HPDE6-E6E7 (cell line): ENCODE data around the gene RNF182.
A peak's percentile ranks its signal among the peaks of the same experiment; 100 is the strongest.
"Not testable (repeated sequence)": the region's sequence is repeated elsewhere in the genome, so short reads cannot be mapped to it uniquely, and the experiment has no call there.

Experiments used
- DNase-seq: peaks from one replicate; pipeline ENCODE4 v3.0.0; 2011; ENCODE audit warnings: missing footprints; ENCODE audit errors: extremely low spot score

The RNF182 gene

DNA sequence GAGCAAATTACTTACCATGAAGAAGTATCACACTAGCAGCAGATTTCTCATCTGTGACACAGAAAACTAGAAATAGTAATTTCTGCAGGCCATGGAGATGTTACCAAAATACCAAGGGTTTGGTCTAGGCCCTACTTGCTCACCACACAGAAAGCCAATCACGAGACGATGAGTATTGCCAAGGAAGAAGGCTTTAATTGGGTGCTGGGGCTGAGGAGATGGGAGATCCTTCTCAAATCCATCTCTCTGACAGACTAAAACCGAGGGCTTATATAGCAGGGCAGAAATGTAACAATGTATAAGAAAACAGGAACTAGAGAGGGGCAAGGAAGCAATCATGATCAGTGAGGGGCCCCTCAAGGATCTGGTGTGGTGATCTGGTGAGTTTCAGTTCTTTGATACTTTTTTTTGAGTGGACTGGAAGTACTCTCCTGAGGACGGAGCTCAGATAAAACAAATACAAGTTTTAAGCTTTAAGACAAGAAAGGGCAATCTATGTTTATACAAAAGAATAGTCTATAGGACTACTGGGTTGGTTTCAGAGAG lies 40.9 kb downstream of the RNF182 start:
- DNase-seq, result no peak

DNA sequence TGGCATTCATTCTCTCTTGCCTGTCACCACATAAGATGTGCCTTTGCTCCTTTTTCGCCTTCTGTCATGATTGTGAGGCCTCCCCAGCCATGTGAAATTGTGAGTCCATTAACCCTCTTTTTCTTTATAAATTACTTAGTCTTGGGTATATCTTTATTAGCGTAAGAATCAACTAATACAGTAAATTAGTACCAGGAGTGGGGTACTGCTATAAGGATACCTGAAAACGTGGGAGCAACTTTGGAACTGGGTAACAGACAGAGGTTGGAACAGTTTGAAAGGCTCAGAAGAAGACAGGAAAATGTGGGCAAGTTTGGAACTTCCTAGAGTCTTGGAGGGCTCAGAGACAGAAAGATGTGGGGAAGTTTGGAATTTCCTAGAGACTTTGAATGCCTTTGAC lies 46.6 kb downstream of the RNF182 start:
- no peak for DNase-seq

DNA sequence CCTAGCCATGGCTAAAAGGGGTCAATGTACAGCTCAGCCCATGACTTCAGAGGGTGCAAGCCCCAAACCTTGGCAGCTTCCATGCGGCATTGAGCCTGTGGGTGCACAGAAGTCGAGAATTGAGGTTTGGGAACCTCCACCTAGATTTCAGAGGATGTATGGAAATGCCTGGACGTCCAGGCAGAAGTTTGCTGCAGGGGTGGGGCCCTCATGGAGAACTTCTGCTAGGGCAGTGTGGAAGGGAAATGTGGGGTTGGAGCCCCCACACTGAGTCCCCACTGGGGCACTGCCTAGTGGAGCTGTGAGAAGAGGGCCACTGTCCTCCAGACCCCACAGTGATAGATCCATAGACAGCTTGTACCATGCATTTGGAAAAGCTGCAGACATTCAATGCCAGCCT lies 47.9 kb downstream of the RNF182 start:
- not testable (repeated sequence) for DNase-seq

DNA sequence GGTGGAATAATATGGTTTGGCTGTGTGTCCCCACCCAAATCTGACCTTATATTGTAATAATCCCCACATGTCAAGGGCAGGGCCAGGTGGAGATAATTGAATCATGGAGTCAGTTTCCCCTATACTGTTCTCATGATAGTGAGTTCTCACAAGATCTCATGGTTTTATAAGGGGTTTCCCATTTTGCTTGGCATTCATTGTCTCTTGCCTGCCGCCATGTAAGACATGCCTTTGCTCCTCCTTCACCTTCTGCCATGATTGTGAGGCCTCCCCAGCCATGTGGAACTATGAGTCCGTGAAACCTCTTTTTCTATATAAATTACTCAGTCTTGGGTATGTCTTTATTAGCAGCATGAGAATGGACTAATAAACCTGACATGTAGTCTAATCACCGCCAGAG lies 48.7 kb downstream of the RNF182 start:
- DNase-seq, result not testable (repeated sequence)

DNA sequence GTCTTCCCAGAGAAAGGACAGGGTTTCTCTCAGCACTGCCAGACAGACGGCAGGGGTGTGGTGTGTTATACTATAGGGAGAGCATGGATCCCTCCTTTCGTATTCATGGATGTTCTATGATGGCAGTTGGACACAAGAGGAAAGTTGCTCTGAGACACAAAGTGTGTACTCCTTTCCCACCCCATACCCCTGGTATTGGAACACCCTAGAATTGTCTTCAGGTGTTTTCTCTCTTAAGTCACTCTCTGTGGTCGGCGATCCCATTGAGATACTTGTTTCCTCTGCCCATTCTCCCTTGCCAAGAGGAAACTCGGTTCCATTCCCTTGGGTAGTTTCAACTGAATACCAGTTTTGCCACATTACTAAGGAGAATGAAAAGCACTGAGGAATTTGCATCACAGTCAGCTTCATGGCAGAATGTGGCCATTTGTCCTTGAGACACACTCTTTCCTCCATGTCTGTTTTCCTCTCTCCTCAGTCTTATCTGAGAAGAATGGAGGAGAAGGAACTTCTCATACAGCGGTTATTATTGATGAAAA lies 53.4 kb downstream of the RNF182 start:
- no peak for DNase-seq

DNA sequence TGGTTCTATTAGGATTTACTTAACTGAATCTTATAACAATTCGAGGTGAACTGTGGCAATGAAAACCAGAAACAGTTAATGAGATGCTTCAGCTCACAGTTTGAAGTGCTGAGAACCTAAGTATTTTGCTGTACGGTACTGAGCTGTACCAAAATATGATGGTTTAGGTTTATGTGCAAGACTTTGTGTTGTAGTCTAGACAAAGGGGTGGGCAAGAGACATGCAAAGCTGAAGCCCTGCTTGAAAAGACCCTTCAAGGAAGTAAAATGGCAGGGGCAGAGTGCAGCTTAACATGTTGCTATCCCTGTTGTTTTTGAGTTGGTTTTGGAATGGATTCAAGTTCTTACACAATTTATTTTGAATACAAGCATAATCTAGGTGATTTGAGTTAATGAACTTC lies 54.0 kb downstream of the RNF182 start:
- no peak for DNase-seq

DNA sequence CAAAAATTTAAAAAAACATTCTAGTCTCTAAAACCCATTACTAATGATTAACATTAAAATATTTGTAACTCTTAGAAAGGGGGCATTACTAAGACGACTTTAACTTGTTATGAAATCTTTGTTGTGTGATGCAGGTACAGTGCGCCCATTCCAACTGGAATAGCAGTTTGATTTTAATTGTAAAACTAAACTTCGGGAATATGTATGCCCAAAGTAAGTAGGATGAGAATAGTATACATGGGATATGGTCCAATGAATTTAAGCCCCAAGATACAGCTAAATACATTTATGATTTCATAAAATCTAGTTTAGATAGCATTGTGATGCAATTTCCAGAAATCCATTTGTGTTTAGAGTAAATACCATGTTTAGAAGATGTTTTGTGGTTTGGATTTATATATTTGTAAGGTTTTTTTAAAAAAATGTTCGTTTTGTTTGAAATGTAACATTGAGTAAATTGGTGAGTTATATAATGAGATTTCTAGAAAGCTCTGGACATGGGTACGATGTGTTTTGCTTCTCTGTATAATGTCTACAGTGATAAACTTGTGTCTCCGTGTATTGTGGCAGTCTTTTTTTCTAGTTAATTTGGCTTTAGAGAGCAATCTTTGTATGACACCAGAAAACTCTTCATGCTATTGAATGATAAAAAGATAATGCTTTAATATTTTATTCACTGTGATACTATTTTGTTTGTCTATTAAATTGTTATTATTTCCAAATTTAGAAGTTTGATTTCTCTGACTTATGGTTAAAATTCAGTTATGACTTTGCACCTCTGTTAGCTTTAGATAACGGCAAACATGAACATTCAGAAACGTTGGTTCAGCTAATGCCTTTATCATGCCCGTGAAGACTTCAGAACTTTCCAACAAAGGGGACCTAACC lies 54.8 kb downstream of the RNF182 start:
- no peak for DNase-seq

DNA sequence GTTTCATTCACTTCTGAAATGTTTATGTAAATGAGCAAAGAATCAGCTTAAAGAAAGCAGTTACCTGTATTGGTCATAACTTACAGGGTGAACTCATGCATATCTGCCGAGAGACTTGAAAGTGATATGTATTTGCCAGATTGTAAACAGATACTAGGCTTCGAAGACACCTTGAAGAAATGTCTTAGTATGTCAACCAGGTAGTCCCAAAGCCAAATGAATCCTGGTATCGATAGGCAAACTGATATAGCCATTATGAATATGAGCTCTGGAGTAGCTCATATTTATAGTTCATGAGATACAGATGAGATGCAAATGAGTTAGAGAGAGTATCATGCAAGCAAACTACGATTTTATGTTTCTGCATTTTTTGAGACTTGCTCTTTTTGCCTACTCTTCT lies 55.8 kb downstream of the RNF182 start:
- no peak for DNase-seq

DNA sequence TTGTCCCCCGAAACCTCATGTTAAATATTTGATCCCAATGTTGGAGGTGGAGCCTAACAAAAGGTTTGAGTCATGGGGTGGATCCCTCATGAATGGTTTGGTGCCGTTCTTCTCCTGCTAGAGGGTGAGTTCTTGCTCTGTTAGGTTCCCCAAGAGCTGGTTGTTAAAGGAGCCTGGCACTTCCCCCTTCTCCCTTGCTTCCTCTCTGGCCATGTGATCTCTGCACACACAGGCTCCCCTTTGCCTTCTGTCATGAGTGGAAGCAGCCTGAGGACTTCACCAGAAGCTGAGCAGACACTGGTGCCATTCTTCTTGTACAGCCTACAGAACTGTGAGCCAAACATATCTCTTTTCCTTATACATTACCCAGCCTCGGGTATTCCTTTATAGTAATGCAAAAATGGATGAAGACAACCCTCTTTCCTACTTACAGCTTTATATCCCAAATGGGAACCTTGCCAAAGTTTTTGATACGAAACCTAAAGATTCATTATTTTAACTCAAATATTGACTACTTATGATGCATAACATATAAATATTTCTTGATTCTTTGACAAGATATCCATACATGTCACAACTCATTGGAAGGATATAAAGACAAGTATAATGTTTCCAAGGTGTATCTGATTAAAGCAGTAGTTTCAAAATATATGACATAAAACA lies 61.0 kb downstream of the RNF182 start:
- no peak for DNase-seq

DNA sequence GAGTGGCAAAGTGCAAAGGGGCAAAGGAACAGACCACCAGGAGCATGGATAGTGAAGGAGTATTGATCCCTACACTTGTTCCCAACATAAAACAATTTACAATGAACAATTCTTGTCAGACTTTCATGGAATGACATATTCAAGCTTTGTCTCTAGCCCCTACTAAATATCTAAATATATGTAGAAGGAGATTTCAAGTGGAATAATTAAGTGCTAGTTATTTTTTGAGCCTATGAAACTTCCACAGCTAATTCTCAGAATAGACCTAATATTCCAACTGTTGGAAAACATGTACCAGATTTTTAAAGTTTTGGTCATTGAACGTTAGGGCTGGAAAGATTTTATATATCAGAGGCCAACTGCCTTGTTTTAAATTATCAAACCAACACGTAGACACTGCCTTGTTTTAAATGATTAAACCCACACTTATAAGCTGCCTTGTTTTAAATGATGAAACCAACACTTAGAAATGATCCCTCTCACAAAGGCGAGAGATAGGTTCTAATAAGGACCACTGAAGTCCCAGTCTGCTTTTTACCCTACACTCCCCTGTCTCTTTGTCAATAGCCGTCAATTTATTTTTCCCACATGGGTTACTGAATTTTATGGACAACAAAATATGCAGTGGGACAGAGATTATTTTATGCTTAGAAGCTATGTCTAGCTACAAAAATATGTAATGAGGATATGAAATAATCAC lies 62.1 kb downstream of the RNF182 start:
- no peak for DNase-seq

DNA sequence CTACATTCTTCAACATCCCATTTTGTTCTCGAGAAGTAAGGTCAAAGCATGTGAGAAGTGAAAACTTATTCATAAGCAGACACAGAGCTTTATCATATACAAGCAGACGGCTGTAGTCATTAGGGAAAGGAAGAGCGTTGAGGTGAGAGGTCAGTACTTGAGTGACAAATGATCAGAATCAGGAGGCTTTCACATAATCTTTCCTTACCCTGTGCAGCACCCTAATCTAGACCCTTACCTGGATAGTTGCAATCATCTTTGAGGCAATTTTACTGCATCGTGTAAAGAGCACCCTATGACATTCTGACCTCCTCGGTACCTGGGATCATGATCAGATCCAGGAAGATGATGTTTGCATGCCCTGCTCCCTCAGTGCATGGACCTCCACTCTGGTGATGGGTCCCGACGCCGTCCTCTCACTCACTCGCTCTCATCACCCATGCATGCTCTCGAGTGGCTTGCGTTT lies 62.7 kb downstream of the RNF182 start:
- DNase-seq, result no peak

DNA sequence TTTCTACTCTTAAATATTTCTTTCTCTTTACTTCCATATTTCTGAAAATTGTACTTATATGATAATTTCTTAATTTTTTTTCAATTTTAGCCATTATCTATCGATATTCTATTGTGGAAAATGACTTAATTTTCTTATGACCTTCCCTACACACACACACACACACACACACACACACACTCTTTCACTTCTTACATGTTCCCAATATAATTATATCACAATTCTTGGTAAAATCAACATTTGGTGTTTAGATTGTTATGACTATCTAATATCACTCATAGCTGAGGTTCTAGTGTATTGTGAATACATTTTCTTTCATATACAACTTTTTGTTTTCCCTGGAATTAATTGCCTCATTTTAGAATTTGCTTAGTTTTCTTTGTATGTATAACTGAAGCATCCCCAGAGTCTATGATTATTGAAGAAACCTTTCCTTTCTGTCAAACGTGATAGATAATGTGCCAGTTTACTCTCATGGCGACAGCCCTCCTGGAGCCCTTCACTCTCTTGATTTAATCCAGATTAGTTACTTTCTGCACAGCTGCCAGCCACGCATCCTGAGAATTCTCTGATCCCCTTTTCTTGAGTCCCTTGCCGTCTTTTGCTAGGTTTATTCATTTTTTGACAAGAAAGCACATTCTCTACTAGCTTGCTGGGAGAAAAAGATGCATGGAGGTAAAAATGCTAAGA lies 63.4 kb downstream of the RNF182 start:
- no peak for DNase-seq

DNA sequence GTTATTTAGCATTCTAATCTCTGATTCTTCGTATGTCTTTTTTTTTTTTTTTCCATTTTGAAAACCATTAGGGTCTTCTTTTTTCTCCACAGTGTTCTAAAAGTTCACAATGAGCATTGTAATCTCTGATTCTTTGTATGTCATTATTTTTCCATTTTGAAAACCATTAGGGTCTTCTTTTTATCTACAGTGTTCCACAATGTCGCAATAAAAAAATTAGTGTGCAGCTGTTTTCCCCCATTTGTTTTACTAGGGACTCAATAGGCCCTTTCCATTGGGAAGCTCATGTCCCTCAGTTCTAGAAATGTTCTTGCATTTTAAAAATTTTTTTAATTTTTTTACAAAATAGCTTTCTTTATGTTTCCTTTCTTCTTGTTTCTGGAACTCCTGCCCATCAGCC lies 64.2 kb downstream of the RNF182 start:
- no peak for DNase-seq

DNA sequence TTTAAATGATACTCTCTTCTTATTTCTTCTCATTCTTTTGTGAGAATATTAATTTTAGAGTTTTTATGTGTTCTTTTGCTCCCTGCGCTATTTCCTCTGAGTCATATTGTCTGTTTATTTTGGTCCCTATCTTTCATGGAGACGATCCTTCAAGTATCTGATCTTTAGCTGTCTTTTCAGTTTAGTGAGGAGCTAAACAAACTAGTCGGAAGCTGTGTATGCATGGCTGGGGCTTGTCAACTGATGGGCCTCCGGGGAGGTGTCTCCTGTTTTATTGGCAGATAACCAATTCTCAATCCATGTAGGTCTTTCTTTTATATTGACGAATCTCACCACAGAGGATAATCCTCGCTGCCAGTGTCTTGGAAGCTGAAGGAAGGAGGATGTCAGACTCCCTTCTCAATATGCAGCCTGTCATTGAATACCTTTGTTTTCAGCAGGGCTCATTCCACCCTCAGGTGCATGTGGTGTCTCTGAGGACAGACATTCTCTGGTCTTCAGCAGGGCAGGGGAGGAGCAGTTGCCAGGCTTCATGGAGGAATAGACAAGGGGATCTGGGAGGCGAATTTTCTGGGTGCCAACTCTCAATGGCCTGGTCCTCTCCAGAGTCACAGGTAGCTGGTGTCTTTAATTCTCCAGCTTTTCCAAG lies 64.9 kb downstream of the RNF182 start:
- no peak for DNase-seq

DNA sequence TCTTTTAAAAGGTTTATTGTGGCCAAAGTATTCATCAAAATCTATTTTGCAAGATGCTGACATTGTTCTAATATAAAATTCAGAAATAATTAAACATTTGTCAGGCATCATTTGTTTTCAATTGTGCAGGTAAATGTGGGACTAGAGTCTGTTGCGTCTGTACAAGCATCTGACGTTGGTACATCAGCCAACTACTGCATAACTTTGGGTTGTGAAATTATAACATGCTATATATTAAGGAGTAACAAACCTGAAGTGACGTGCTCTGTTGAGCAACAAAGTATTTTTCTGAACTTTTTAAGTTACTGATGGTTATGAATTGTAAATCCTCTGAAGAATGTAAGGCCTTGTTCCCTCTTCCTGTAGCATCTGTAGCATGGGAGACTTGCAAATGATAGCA lies 66.0 kb downstream of the RNF182 start:
- no peak for DNase-seq

DNA sequence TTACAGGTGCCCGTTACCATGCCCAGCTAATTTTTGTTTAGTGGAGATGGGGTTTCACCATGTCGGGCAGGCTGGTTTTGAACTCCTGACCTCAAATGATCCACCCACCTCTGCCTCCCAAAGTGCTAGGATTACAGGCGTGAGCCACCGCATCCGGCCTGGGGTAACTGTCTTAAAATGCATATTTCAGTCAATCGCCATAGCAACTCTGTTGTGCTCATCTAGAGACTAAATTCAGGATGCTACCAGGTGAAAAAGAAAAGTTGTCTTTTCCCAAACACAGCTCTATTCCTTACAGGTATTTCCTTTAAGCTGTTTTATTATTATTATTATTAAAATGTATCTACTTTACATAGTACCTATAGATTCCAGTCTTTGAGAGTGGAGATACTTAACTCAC lies 66.6 kb downstream of the RNF182 start:
- no peak for DNase-seq

DNA sequence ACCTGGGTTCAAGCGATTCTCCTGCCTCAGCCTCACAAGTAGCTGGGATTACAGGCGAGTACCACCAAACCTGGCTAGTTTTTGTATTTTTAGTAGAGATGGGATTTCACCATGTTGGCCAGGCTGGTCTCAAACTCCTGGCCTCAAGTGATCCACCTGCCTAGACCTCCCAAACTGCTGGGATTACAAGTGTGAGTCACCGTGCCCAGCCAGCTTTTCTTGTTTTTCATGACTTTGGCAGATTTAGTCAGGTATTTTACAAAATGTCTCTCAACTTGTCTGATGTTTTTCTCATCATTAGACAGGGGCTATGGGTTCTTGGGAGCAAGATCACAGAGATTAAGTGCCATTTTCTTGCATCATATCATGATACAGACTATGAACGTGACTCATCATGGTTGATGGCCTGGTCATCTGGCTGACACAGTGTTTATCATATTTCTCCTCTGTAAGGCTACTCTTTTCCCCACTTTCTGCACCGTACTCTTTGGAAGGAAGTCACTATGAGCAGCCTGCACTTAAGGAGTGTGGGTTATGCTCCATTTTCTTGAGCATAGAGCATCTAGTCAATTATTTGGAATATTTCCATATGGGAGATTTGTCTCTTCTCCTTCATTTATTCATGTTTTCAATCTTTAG lies 67.8 kb downstream of the RNF182 start:
- DNase-seq, result peak; percentile 58

DNA sequence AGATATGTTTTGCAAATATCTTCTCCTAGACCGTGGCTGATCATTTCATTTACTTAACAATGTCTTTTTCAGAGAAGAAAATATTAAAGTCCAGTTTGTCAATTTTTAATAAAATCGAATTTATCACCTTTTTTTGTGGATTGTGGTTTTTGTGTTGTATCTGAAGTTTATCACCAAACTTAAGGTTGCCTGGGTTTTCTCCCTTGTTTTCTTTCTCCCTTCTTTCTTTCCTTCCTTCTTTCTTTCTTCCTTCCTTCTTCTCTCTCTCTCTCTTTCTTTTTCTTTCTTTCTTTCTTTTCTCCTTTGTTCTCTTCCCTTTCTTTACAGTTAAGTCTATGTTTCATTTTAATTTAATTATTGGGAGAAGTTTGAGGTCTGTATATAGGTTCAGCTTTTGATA lies 68.7 kb downstream of the RNF182 start:
- no peak for DNase-seq

DNA sequence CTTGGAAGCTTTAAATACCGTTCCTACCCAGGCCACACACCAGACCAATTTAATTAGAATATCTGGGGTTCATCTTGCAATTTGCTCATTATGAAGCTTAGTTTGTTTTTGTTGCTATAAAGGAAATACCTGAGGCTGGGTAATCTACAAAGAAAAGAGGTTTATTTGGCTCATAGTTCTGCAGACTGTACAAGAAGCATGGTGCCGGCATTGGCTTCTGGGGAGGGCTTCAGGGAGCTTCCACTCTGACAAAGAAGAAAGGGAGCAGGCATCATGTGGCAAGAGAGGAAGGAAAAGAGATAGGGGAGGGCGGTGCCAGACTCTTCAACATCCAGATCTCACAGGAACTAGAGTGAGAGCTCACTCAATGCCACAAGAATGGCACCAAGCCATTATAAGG lies 73.6 kb downstream of the RNF182 start:
- no peak for DNase-seq

DNA sequence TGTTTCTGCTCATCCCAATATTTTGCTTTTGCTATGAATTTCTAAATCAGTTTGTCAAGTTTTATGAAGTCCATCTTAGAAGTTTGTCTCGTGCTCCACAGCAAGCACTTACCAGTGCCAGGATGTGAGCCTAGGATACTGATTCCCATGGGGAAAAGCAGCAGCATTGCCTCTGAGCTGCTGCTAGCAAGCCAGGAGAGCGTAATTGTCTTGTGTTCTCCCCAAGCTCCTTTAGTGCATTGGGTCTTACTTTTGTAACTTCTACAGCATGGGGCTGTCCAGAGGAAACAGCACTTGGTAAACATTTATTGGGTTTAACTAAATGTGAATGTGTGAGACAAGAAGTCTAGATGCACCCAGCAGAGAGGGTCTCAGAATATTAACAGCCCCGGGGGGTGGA lies 76.1 kb downstream of the RNF182 start:
- DNase-seq, result no peak
